Endothelial cell of umbilical vein (primary cell): ENCODE measurements around the gene MRPS5. TPM values are rescaled to one million over a fixed set of nuclear protein-coding genes. Genes with fewer than 3 reads are reported as not detected.

ENCODE experiments used
- BruUV-seq: library from RNA; stranded (reverse); fragments of 400-500 nt; replicated peaks from 2 replicates; lab custom pipeline; 2021; lab: Mats Ljungman, UMichigan
- CTCF ChIA-PET: fragments of 300-600, 350-600 bp; sonication (Branson Sonifier 250); formaldehyde crosslinking; loops from one replicate; lab custom pipeline; 2021; ENCODE audit warnings: antibody characterized with exemption, inconsistent platforms; lab: Charles Lee
- POLR2A ChIA-PET: fragments of 300-600, 350-600 bp; sonication (Branson Sonifier 250); formaldehyde crosslinking; loops from one replicate; lab custom pipeline; 2021; ENCODE audit warnings: antibody characterized with exemption, inconsistent platforms; lab: Charles Lee
- DNase-seq: peaks from one replicate; pipeline ENCODE4 v3.0.0-alpha.2; 2011; ENCODE audit warnings: low read depth, low spot score
- FAIRE-seq: peaks from 2 replicates; lab custom pipeline; 2011; peaks lifted over from hg19 to GRCh38; lab: Jason Lieb, UNC
- H2AFZ ChIP-seq: 2 replicates; pipeline ENCODE4 v1.6.0; 2012; ENCODE audit warnings: low read depth, low read length, control low read depth, inconsistent platforms
- H3K27ac ChIP-seq: 2 replicates; pipeline ENCODE4 v1.5.1; 2011; ENCODE audit warnings: low read depth, mild to moderate bottlenecking, control low read depth, low read length, moderate library complexity; ENCODE audit not compliant: insufficient read depth
- H3K27me3 ChIP-seq, 2 experiments: 2 replicates each; pipeline versions ENCODE4 v1.6.0 to v1.6.1; 2011; ENCODE audit warnings: low read length in 2 of 2, mixed read lengths in 1 of 2; ENCODE audit not compliant: control insufficient read depth in 2 of 2, insufficient read depth in 2 of 2
- H3K36me3 ChIP-seq, 2 experiments: 2 replicates in 1 of 2; 3 replicates in 1 of 2; pipeline ENCODE4 v1.5.1; 2011; ENCODE audit warnings: low read length in 2 of 2, mild to moderate bottlenecking in 1 of 2, moderate library complexity in 1 of 2; ENCODE audit not compliant: control insufficient read depth in 2 of 2, insufficient read depth in 2 of 2; ENCODE audit errors: extremely low read depth in 1 of 2
- H3K4me1 ChIP-seq: 3 replicates; pipeline ENCODE4 v1.5.1; 2011; ENCODE audit warnings: mild to moderate bottlenecking, low read length; ENCODE audit not compliant: control insufficient read depth, insufficient read depth; ENCODE audit errors: extremely low read depth
- H3K4me2 ChIP-seq: 2 replicates; pipeline ENCODE4 v1.6.1; 2011; ENCODE audit warnings: low read length, control low read depth, mixed read lengths; ENCODE audit not compliant: insufficient read depth
- H3K4me3 ChIP-seq, 3 experiments: fragments of 200-600 bp in 1 of 3; sonication (generic), shearing (Covaris generic) in 1 of 3; replicated peaks in 1 of 3; 2 replicates each; pipeline ENCODE4 v1.5.1; 2011 to 2016; ENCODE audit warnings: control low read depth in 3 of 3, low read length in 3 of 3, mild to moderate bottlenecking in 2 of 3, inconsistent platforms in 1 of 3, low read depth in 1 of 3, moderate library complexity in 1 of 3; ENCODE audit not compliant: insufficient read depth in 1 of 3
- H3K79me2 ChIP-seq: 2 replicates; pipeline ENCODE4 v1.6.0; 2012; ENCODE audit warnings: low read length, inconsistent platforms; ENCODE audit not compliant: control insufficient read depth, insufficient read depth
- H3K9ac ChIP-seq: replicated peaks from 2 replicates; pipeline ENCODE3; 2011; ENCODE audit warnings: low read length, control low read depth; ENCODE audit not compliant: insufficient read depth; ENCODE audit errors: extremely low read depth
- H3K9me1 ChIP-seq: replicated peaks from 3 replicates; pipeline ENCODE4 v1.6.0; 2011; ENCODE audit warnings: mild to moderate bottlenecking, low read length; ENCODE audit not compliant: control insufficient read depth, insufficient read depth; ENCODE audit errors: extremely low read depth
- H3K9me3 ChIP-seq: replicated peaks from 2 replicates; pipeline ENCODE4 v1.5.1; 2012; ENCODE audit warnings: low read length, inconsistent platforms; ENCODE audit not compliant: control insufficient read depth, insufficient read depth
- H4K20me1 ChIP-seq: replicated peaks from 2 replicates; pipeline ENCODE3; 2011; ENCODE audit warnings: mild to moderate bottlenecking, low read length; ENCODE audit not compliant: control insufficient read depth, insufficient read depth; ENCODE audit errors: extremely low read depth
- CTCF ChIP-seq, 2 donors: IDR thresholded peaks; 1 replicate in 1 of 2; 2 replicates in 1 of 2; pipeline ENCODE4 v1.5.1; 2011; ENCODE audit warnings: low read length in 2 of 2, mild to moderate bottlenecking in 2 of 2, moderate library complexity in 2 of 2, control low read depth in 1 of 2, inconsistent platforms in 1 of 2, low read depth in 1 of 2; ENCODE audit not compliant: insufficient read depth in 1 of 2; ENCODE audit errors: extremely low read depth in 1 of 2
- EZH2 ChIP-seq: IDR thresholded peaks from 2 replicates; pipeline ENCODE4 v1.6.1; 2012; ENCODE audit warnings: borderline replicate concordance, low read depth, mild to moderate bottlenecking, moderate library complexity, low read length, inconsistent platforms; ENCODE audit not compliant: severe bottlenecking
- FOS ChIP-seq: IDR thresholded peaks from 2 replicates; pipeline ENCODE4 v1.6.1; 2011; ENCODE audit warnings: mild to moderate bottlenecking, low read length, moderate library complexity, borderline replicate concordance; ENCODE audit not compliant: insufficient read depth
- GATA2 ChIP-seq: IDR thresholded peaks from 2 replicates; pipeline ENCODE4 v1.7.0; 2011; ENCODE audit warnings: low read depth, mild to moderate bottlenecking, moderate library complexity, mixed read lengths, low read length; ENCODE audit not compliant: insufficient read length, insufficient read depth
- JUN ChIP-seq: IDR thresholded peaks from 2 replicates; pipeline ENCODE4 v1.6.1; 2011; ENCODE audit warnings: borderline replicate concordance, low read depth; ENCODE audit not compliant: insufficient read length, insufficient read depth
- MAX ChIP-seq: IDR thresholded peaks from 2 replicates; pipeline ENCODE4 v1.6.1; 2011; ENCODE audit not compliant: insufficient read depth, insufficient read length
- MYC ChIP-seq: IDR thresholded peaks from one replicate; pipeline ENCODE4 v1.6.1; 2011; ENCODE audit warnings: mild to moderate bottlenecking, low read depth, low read length
- POLR2A ChIP-seq: IDR thresholded peaks from 2 replicates; pipeline ENCODE4 v1.6.1; 2012; ENCODE audit warnings: low read depth, mild to moderate bottlenecking, control low read depth, low read length
- POLR2AphosphoS5 ChIP-seq: IDR thresholded peaks from 2 replicates; pipeline ENCODE4 v1.6.1; 2012; ENCODE audit warnings: low read depth, mild to moderate bottlenecking, control low read depth, low read length, moderate library complexity; ENCODE audit not compliant: insufficient read depth
- dilution Hi-C: fragments of 300-500 bp; cut with MboI; formaldehyde crosslinking; loops from one replicate; pipeline ENCODE4 v1.15.0; 2019; ENCODE audit warnings: low sequenced_read_pairs; ENCODE audit not compliant: extremely low pct_ligation_motif_present
- intact Hi-C: fragments of 100-400 bp; cut with micrococcal nuclease; formaldehyde crosslinking; loops from one replicate; pipeline ENCODE4 v1.10.0; 2022
- polyA plus RNA-seq, 4 experiments: library from polyadenylated mRNA; depleted of rRNA in 3 of 4; stranded (reverse) in 3 of 4; unstranded in 1 of 4; fragments of >200 nt; gene quantifications; 2 replicates each; pipeline versions ENCODE4 v1.2.1 to v1.2.3, GENCODE V29; 2011 to 2012; ENCODE audit warnings: missing spikeins in 1 of 4
- total RNA-seq: library from RNA; stranded (reverse); gene quantifications from 2 replicates; pipeline ENCODE4 v1.2.3, GENCODE V29; 2021

Gene MRPS5
- total and polyA plus RNA-seq, 2 donors (not counting 3 experiments of a cell fraction or from before 2014, with no cell fraction given) = 50.5 to 62.8 TPM

GRCh38 chr2:95049961-95050360 lies 71.6 kb downstream of the MRPS5 start:
- no peak for DNase-seq
- Histone ChIP-seq H3K79me2 (no peaks in the 10 kb centered on the region), H3K4me1 (no peaks in the 10 kb centered on the region), H4K20me1 (no peaks in the 10 kb centered on the region), H3K4me3 (no peak overlapping the region), H3K9ac (no peak overlapping the region), H3K36me3 (no peaks in the 10 kb centered on the region), H3K27me3 (no peaks in the 10 kb centered on the region), H3K9me3 (no peaks in the 10 kb centered on the region), H3K27ac (no peak overlapping the region), H3K4me2 (no peak overlapping the region), H2AFZ (no peak overlapping the region), H3K9me1 (no peaks in the 10 kb centered on the region)
- BruUV-seq = no TSS peak
- intact Hi-C loops = no loop called here
- FAIRE-seq = no peak
- ChIA-PET POLR2A (no interaction called here), CTCF (no interaction called here)
- TF ChIP-seq POLR2A = no peak
- no peak for TF ChIP-seq GATA2
- no peak for TF ChIP-seq FOS
- no peak for TF ChIP-seq MYC
- no peak for TF ChIP-seq EZH2
- no peak for TF ChIP-seq MAX
- no peak for TF ChIP-seq JUN
- no peak for TF ChIP-seq POLR2AphosphoS5
- TF ChIP-seq CTCF (IDR thresholded peaks at IDR 0.05; ENCODE audit: extremely low read depth in 1 of 2, insufficient read depth in 1 of 2, low read depth in 1 of 2, low read length in 2 of 2) = no peak
- dilution Hi-C loops = no loop called here
